ENCODE results near the gene PCOLCE2. TPM values are rescaled to one million over a fixed set of nuclear protein-coding genes. Genes with fewer than 3 reads are reported as not detected.

The PCOLCE2 gene
- total RNA-seq, 4 donors from 2014 or later, result 3.1 to 37.8 (median 14.5) TPM

DNA sequence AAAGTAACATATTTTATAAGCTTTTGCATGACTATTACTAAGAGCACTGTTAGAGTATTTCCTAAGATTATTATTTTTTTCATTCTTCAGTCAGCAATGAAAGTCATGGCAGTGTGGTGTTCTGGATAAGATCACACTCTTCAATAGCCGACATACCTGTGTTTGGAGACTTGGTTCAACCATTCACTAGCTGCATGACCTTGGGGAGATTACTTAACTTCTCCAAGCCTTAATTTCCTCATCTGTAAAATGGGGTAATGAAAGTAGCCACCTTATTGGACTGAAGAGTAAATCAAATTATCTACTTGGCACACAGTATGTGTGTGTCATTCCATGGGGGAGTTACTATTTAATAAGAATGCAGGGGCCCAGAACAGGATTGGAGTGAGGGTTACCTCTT is 24.5 kb upstream of the PCOLCE2 start:
- no peak overlapping the region for H3K4me3 ChIP-seq (replicated peaks in 1 of 3)
- no peak for TF ChIP-seq POLR2A (IDR thresholded peaks at IDR 0.05)
- TF ChIP-seq, protein P1, sequence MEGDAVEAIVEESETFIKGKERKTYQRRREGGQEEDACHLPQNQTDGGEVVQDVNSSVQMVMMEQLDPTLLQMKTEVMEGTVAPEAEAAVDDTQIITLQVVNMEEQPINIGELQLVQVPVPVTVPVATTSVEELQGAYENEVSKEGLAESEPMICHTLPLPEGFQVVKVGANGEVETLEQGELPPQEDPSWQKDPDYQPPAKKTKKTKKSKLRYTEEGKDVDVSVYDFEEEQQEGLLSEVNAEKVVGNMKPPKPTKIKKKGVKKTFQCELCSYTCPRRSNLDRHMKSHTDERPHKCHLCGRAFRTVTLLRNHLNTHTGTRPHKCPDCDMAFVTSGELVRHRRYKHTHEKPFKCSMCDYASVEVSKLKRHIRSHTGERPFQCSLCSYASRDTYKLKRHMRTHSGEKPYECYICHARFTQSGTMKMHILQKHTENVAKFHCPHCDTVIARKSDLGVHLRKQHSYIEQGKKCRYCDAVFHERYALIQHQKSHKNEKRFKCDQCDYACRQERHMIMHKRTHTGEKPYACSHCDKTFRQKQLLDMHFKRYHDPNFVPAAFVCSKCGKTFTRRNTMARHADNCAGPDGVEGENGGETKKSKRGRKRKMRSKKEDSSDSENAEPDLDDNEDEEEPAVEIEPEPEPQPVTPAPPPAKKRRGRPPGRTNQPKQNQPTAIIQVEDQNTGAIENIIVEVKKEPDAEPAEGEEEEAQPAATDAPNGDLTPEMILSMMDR (IDR thresholded peaks at IDR 0.05), result no peak
- H3K9me3 ChIP-seq, result no peaks in the 10 kb centered on the region
- intact Hi-C loops (cut with DNase I), result no loop called here
- no peaks in the 10 kb centered on the region for H3K27me3 ChIP-seq
- H3K36me3 ChIP-seq, result no peaks in the 10 kb centered on the region
- DNase-seq, result no peak
- no peaks in the 10 kb centered on the region for H3K4me1 ChIP-seq
- 76 to 83% methylated on average over 1 of the region's 1 CpG for WGBS, 2 donors
- no peak overlapping the region for H3K27ac ChIP-seq

DNA sequence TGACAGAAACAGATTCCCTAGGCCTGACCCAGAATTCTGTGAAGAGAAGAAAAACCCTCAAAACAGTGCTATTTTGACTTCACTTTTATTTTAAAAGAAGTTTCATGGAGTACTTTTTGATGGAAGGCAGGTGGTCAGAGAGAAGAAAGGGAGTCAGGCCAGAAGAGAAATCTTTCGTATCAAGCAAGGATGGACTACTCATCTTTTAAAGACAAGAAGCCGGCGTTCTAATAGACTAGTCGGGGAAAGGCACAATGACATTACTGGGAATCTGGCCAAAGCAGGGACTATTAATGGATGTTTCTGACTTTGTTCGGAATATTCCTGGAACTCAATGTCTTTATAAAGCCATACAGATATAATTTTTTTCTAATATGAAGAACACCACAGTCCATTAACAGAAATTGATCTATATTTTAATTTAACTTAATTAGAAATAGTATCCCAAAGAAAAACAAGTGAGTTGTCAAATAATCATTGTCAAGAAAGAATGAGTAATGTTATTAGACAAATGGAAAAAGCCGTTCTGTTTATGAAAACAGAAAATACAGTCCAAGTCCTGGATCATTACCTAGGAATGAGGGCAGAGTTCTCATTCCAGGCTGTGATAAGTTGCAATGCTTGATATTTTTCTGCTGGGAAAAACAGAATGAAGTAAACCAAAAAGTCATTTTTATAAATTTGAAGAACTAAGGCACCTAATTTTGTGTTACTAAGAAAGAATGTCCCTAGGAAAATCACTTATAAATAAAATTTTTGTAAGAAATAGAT is 23.7 kb upstream of the PCOLCE2 start:
- Histone ChIP-seq H3K36me3 (no peaks in the 10 kb centered on the region), H3K4me1 (no peaks in the 10 kb centered on the region), H3K27me3 (no peaks in the 10 kb centered on the region), H3K4me3 (replicated peaks in 1 of 3) (no peak overlapping the region), H3K9me3 (no peaks in the 10 kb centered on the region), H3K27ac (no peak overlapping the region)
- DNase-seq, result no peak
- TF ChIP-seq, protein P1 (IDR thresholded peaks at IDR 0.05), result no peak
- TF ChIP-seq POLR2A (IDR thresholded peaks at IDR 0.05), result no peak
- intact Hi-C loops (cut with DNase I), result no loop called here
- WGBS, 2 donors, result 63 to 74% methylated on average over 6 of the region's 6 CpGs

DNA sequence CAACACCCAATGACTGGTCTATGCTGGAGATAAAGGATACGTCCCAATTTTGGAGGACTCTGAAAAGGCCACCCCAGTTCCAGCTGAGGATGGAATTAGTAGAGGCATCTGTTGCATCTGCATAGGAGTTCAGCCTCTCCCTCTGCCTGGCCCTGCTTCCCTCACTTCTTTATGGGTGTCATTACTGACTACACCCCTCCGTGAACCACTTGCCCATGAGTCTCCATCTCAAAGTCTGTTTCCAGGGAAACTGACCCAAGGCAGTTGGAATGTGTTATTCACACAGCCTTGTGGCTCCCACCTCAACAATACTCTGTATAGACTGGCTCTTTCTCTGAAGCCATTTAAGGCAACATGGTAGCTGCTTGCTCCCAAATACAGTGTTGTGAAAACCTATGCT is 21.4 kb upstream of the PCOLCE2 start:
- Histone ChIP-seq H3K27ac (no peak overlapping the region), H3K36me3 (no peaks in the 10 kb centered on the region), H3K9me3 (no peaks in the 10 kb centered on the region), H3K4me3 (replicated peaks in 1 of 3) (no peak overlapping the region), H3K27me3 (no peaks in the 10 kb centered on the region), H3K4me1 (no peaks in the 10 kb centered on the region)
- DNase-seq, result no peak
- 81 to 93% methylated on average over 2 of the region's 2 CpGs for WGBS, 2 donors
- TF ChIP-seq POLR2A (IDR thresholded peaks at IDR 0.05), result no peak
- TF ChIP-seq, protein P1 (IDR thresholded peaks at IDR 0.05), result no peak
- intact Hi-C loops (cut with DNase I), result no loop called here

DNA sequence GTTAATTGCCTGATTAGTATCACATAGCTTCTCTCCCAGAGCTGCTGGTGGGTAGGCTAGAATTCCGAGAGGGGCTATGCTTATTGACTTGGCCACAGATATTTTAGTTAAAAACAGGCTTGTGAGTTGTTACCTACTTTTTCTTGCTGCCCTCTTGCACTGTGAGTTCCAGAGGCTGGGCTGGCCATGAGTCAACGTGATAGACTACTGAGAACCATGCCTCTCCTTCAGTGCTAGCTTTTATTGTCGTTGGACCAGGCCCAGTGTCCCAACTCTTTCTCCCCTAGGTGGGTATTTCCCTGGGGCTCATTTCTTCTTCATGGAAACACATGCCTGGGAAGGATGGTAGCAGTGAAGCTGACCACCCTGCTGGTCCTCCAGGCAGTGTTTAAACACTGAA is 20.4 kb upstream of the PCOLCE2 start:
- 84 to 85% methylated on average over 3 of the region's 3 CpGs for WGBS, 2 donors
- Histone ChIP-seq H3K27ac (no peak overlapping the region), H3K4me1 (no peaks in the 10 kb centered on the region), H3K36me3 (no peaks in the 10 kb centered on the region), H3K9me3 (no peaks in the 10 kb centered on the region), H3K4me3 (replicated peaks in 1 of 3) (no peak overlapping the region), H3K27me3 (no peaks in the 10 kb centered on the region)
- DNase-seq, result no peak
- TF ChIP-seq, protein P1 (IDR thresholded peaks at IDR 0.05), result no peak
- TF ChIP-seq POLR2A (IDR thresholded peaks at IDR 0.05), result no peak
- intact Hi-C loops (cut with DNase I), result no loop called here

DNA sequence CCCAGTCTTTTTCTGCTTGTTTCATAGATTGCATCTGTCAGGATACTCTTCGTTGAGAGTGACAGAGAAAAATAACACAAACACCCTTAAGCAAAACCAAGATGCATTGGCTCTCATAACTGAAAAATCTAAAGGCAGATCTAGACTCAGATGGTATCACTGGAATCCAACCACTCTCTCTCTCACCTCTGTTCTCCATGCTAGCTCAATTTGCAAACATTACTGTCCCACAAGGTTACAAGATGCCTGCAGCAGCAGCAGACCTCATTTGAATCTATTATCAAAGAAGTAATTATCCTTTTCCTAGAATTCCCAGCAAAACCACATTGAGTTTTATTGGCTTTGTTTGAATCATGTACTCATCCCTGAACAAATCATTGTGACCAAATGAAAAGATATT is 19.1 kb upstream of the PCOLCE2 start:
- Histone ChIP-seq H3K4me3 (replicated peaks in 1 of 3) (no peak overlapping the region), H3K27me3 (no peaks in the 10 kb centered on the region), H3K36me3 (no peaks in the 10 kb centered on the region), H3K27ac (no peak overlapping the region), H3K4me1 (no peaks in the 10 kb centered on the region), H3K9me3 (no peaks in the 10 kb centered on the region)
- intact Hi-C loops (cut with DNase I), result no loop called here
- TF ChIP-seq, protein P1 (IDR thresholded peaks at IDR 0.05), result no peak
- no peak for TF ChIP-seq POLR2A (IDR thresholded peaks at IDR 0.05)
- no peak for DNase-seq
- WGBS, 2 donors, result 44 to 58% methylated on average over 1 of the region's 1 CpG

Measured in thyroid gland (tissue), 4 donors.